DMS153 (cell line): ENCODE data around the gene PRCC.

Experiments used
- DNase-seq: peaks from one replicate; lab custom pipeline; 2025; lab: John Stamatoyannopoulos, UW

Gene PRCC

GRCh38 chr1:156767101-156767878, at the start of gene PRCC:
PRCC (plus strand) TSS chr1:156767535; CDS start chr1:156767772, 237 bp downstream.
- peak; percentile 100 for DNase-seq

- DNase-seq, result no peak
Measured at GRCh38 chr1:156721131-156721530, 46.2 kb upstream of the PRCC start.

- DNase-seq, result no peak
Measured at GRCh38 chr1:156721535-156721934, 45.8 kb upstream of the PRCC start.

- DNase-seq, result peak; percentile 86
Measured at GRCh38 chr1:156725683-156726280, 41.6 kb upstream of the PRCC start.

- peak; percentile 38 for DNase-seq
Measured at GRCh38 chr1:156726549-156727226, 40.6 kb upstream of the PRCC start.

GRCh38 chr1:156727492-156727891, 39.8 kb upstream of the PRCC start:
- DNase-seq, result no peak

- DNase-seq, result peak; percentile 80
Measured at GRCh38 chr1:156727926-156728598, 39.3 kb upstream of the PRCC start, which contains the start of gene METTL25B. METTL25B (plus strand) TSS chr1:156728469; CDS start chr1:156729105, 636 bp downstream.

GRCh38 chr1:156728599-156729462, 38.5 kb upstream of the PRCC start, which contains the start of gene ISG20L2:
ISG20L2 (minus strand) TSS chr1:156728766; CDS start chr1:156727652, 1,114 bp downstream.
- DNase-seq, result peak; percentile 99

- no peak for DNase-seq
Measured at GRCh38 chr1:156733989-156734584, 33.2 kb upstream of the PRCC start.

- no peak for DNase-seq
Measured at GRCh38 chr1:156738407-156738806, 28.9 kb upstream of the PRCC start.

GRCh38 chr1:156738916-156739315, 28.4 kb upstream of the PRCC start:
- no peak for DNase-seq

- no peak for DNase-seq
Measured at GRCh38 chr1:156740237-156740740, 27.0 kb upstream of the PRCC start.

- DNase-seq, result peak; percentile 100
Measured at GRCh38 chr1:156740741-156741480, 26.4 kb upstream of the PRCC start, which contains the start of gene MRPL24. MRPL24 (minus strand) TSS chr1:156741088; CDS start chr1:156738704, 2,384 bp downstream.

GRCh38 chr1:156741481-156741983, 25.8 kb upstream of the PRCC start:
- DNase-seq, result no peak

GRCh38 chr1:156742017-156742416, 25.3 kb upstream of the PRCC start:
- DNase-seq, result no peak

GRCh38 chr1:156742801-156743200, 24.5 kb upstream of the PRCC start:
- DNase-seq, result no peak

GRCh38 chr1:156743367-156744302, 23.7 kb upstream of the PRCC start:
- no peak for DNase-seq

- no peak for DNase-seq
Measured at GRCh38 chr1:156744344-156744743, 23.0 kb upstream of the PRCC start.
